Nephron (organoid): ENCODE measurements around the gene GOSR1.
"Not testable (repeated sequence)": the region's sequence is repeated elsewhere in the genome, so short reads cannot be mapped to it uniquely, and the experiment has no call there.

Experiments
- H3K27ac Mint-ChIP-seq, 3 experiments: 2 replicates each; pipeline ENCODE4 v1.8.0; 2020; ENCODE audit warnings: mixed read lengths in 3 of 3, mild to moderate bottlenecking in 2 of 3, moderate library complexity in 1 of 3
- H3K27me3 Mint-ChIP-seq: 2 replicates; pipeline ENCODE4 v1.8.0; 2021; ENCODE audit warnings: low read depth, mild to moderate bottlenecking, moderate library complexity, mixed read lengths
- H3K36me3 Mint-ChIP-seq: 2 replicates; pipeline ENCODE4 v1.8.0; 2020; ENCODE audit warnings: low read depth, mixed read lengths
- H3K4me1 Mint-ChIP-seq: 2 replicates; pipeline ENCODE4 v1.8.0; 2020; ENCODE audit warnings: mixed read lengths
- H3K4me3 Mint-ChIP-seq, 3 experiments: 2 replicates each; pipeline ENCODE4 v1.8.0; 2020; ENCODE audit warnings: mild to moderate bottlenecking in 3 of 3, mixed read lengths in 3 of 3, moderate library complexity in 2 of 3
- H3K9me3 Mint-ChIP-seq: 2 replicates; pipeline ENCODE4 v1.8.0; 2020; ENCODE audit warnings: mixed read lengths
- CTCF ChIP-seq, 3 experiments: fragments of 200-600 bp; sonication (generic); IDR thresholded peaks; one replicate each; pipeline ENCODE4 v1.5.0; 2021; ENCODE audit warnings: antibody characterized with exemption in 3 of 3; ENCODE audit not compliant: unreplicated experiment in 3 of 3

GOSR1 gene

GRCh38 chr17:30565073-30565935 is 88.1 kb downstream of the GOSR1 start:
- H3K4me3 Mint-ChIP-seq, result no peak overlapping the region
- no peak for TF ChIP-seq CTCF (IDR thresholded peaks at IDR 0.05; ENCODE audit: unreplicated experiment in 3 of 3)
- H3K4me1 Mint-ChIP-seq, result peaks cover 56% of the 10 kb centered on the region
- H3K27ac Mint-ChIP-seq, result peak overlapping the region in 2 of 3 experiments; percentile 44 to 48
- peaks cover 4% of the 10 kb centered on the region for H3K27me3 Mint-ChIP-seq
- H3K9me3 Mint-ChIP-seq, result peaks cover 5% of the 10 kb centered on the region
- H3K36me3 Mint-ChIP-seq, result no peaks in the 10 kb centered on the region

- H3K27me3 Mint-ChIP-seq, H3K36me3 Mint-ChIP-seq, H3K4me3 Mint-ChIP-seq, H3K9me3 Mint-ChIP-seq: not testable (repeated sequence)
- Mint-ChIP-seq H3K27ac (peak overlapping the region in 1 of 3 experiments; percentile 54), H3K4me1 (peaks cover 56% of the 10 kb centered on the region)
These were observed 88.9 kb downstream of the GOSR1 start for GRCh38 chr17:30566104-30566503.

- H3K27me3 Mint-ChIP-seq, H3K9me3 Mint-ChIP-seq, H3K36me3 Mint-ChIP-seq, H3K4me3 Mint-ChIP-seq: not testable (repeated sequence)
- Mint-ChIP-seq H3K27ac (peak overlapping the region in 2 of 3 experiments; percentile 68 to 94), H3K4me1 (peaks cover 56% of the 10 kb centered on the region)
These were observed 89.5 kb downstream of the GOSR1 start for GRCh38 chr17:30566516-30567225.

GRCh38 chr17:30567231-30568116 is 90.3 kb downstream of the GOSR1 start:
- TF ChIP-seq CTCF (IDR thresholded peaks at IDR 0.05; ENCODE audit: unreplicated experiment in 3 of 3), result no peak
- Mint-ChIP-seq H3K27ac (peak overlapping the region; percentile 77 to 94 (median 82)), H3K4me1 (peaks cover 56% of the 10 kb centered on the region), H3K9me3 (peaks cover 5% of the 10 kb centered on the region), H3K4me3 (no peak overlapping the region), H3K27me3 (peaks cover 4% of the 10 kb centered on the region), H3K36me3 (no peaks in the 10 kb centered on the region)

GRCh38 chr17:30568117-30568430 is 90.9 kb downstream of the GOSR1 start:
- Mint-ChIP-seq H3K36me3 (no peaks in the 10 kb centered on the region), H3K4me1 (peaks cover 53% of the 10 kb centered on the region), H3K27me3 (peaks cover 4% of the 10 kb centered on the region), H3K9me3 (peaks cover 5% of the 10 kb centered on the region), H3K4me3 (no peak overlapping the region), H3K27ac (peak overlapping the region; percentile 77 to 94 (median 82))
- TF ChIP-seq CTCF (IDR thresholded peaks at IDR 0.05; ENCODE audit: unreplicated experiment in 3 of 3), result no peak

- not testable (repeated sequence) for H3K27me3 Mint-ChIP-seq, H3K27ac Mint-ChIP-seq, H3K9me3 Mint-ChIP-seq, H3K36me3 Mint-ChIP-seq, H3K4me3 Mint-ChIP-seq
- peaks cover 37% of the 10 kb centered on the region for H3K4me1 Mint-ChIP-seq
These were observed 92.4 kb downstream of the GOSR1 start for GRCh38 chr17:30569531-30570175.

GRCh38 chr17:30570191-30570590 is 93.0 kb downstream of the GOSR1 start:
- TF ChIP-seq CTCF (IDR thresholded peaks at IDR 0.05; ENCODE audit: unreplicated experiment in 3 of 3), result no peak
- no peaks in the 10 kb centered on the region for H3K9me3 Mint-ChIP-seq
- peaks cover 32% of the 10 kb centered on the region for H3K4me1 Mint-ChIP-seq
- no peak overlapping the region for H3K27ac Mint-ChIP-seq
- no peaks in the 10 kb centered on the region for H3K36me3 Mint-ChIP-seq
- H3K4me3 Mint-ChIP-seq, result no peak overlapping the region
- H3K27me3 Mint-ChIP-seq, result peaks cover 4% of the 10 kb centered on the region
